Neural cell (in vitro differentiated cells): Measurements from ENCODE around the gene ALK. TPM values are rescaled to one million over a fixed set of nuclear protein-coding genes. Genes with fewer than 3 reads are reported as not detected.

Source experiments
- H2AFZ ChIP-seq: fragments of 200-600, 300-800 bp; sonication (generic), shearing (Covaris generic); 2 replicates; pipeline ENCODE4 v1.6.0; 2014; ENCODE audit warnings: low read depth, mild to moderate bottlenecking, antibody characterized with exemption, low read length, moderate library complexity
- H3F3A ChIP-seq: fragments of 200-600 bp; shearing (Covaris generic); 2 replicates; pipeline ENCODE4 v1.6.1; 2016; ENCODE audit warnings: mild to moderate bottlenecking, moderate library complexity, mixed read lengths, antibody characterized with exemption, low read length; ENCODE audit not compliant: insufficient read depth, poor library complexity, severe bottlenecking
- H3K27ac ChIP-seq: fragments of 200-600, 300-800 bp; sonication (generic), shearing (Covaris generic); 2 replicates; pipeline ENCODE4 v1.5.1; 2014; ENCODE audit warnings: mild to moderate bottlenecking, low read length, moderate library complexity
- H3K27me3 ChIP-seq: fragments of 300-800, 200-600 bp; sonication (generic), shearing (Covaris generic); 2 replicates; pipeline ENCODE4 v1.6.0; 2014; ENCODE audit warnings: mild to moderate bottlenecking, low read depth, low read length, moderate library complexity; ENCODE audit not compliant: insufficient read depth
- H3K36me3 ChIP-seq: fragments of 300-800, 200-600 bp; sonication (generic), shearing (Covaris generic); 2 replicates; pipeline ENCODE4 v1.5.1; 2014; ENCODE audit warnings: mild to moderate bottlenecking, antibody characterized with exemption, low read length, moderate library complexity; ENCODE audit not compliant: insufficient read depth
- H3K4me2 ChIP-seq: fragments of 300-800, 200-600 bp; sonication (generic), shearing (Covaris generic); 2 replicates; pipeline ENCODE4 v1.6.0; 2014; ENCODE audit warnings: mild to moderate bottlenecking, low read length
- H3K4me3 ChIP-seq: fragments of 300-800, 200-600 bp; sonication (generic), shearing (Covaris generic); 2 replicates; pipeline ENCODE4 v1.5.1; 2014; ENCODE audit warnings: mild to moderate bottlenecking, low read length, moderate library complexity
- H3K79me2 ChIP-seq: fragments of 200-600 bp; shearing (Covaris generic); replicated peaks from 2 replicates; pipeline ENCODE4 v1.6.0; 2014; ENCODE audit warnings: mild to moderate bottlenecking, low read length, moderate library complexity; ENCODE audit not compliant: insufficient read depth
- H3K9ac ChIP-seq: fragments of 300-800, 200-600 bp; sonication (generic), shearing (Covaris generic); 2 replicates; pipeline ENCODE4 v1.6.1; 2016; ENCODE audit warnings: mild to moderate bottlenecking, low read length, mixed read lengths
- H3K9me2 ChIP-seq: fragments of 200-600 bp; shearing (Covaris generic); 2 replicates; pipeline ENCODE4 v1.6.1; 2016; ENCODE audit warnings: mild to moderate bottlenecking, low read length, mixed read lengths; ENCODE audit not compliant: insufficient read depth
- H3K9me3 ChIP-seq: fragments of 200-600, 300-800 bp; sonication (generic), shearing (Covaris generic); 2 replicates; pipeline ENCODE4 v1.6.1; 2016; ENCODE audit warnings: mild to moderate bottlenecking, mixed run types, low read length, moderate library complexity, mixed read lengths
- H4K20me1 ChIP-seq: fragments of 200-600 bp; shearing (Covaris generic); 2 replicates; pipeline ENCODE4 v1.6.1; 2016; ENCODE audit warnings: mild to moderate bottlenecking, mixed run types; ENCODE audit not compliant: insufficient read depth
- CTCF ChIP-seq: fragments of 450-650 bp; IDR thresholded peaks from 2 replicates; pipeline ENCODE4 v1.5.1; 2014; ENCODE audit warnings: antibody characterized with exemption, mild to moderate bottlenecking, moderate library complexity; ENCODE audit not compliant: poor library complexity, severe bottlenecking
- EP300 ChIP-seq: fragments of 450-650 bp; conservative IDR thresholded peaks from 2 replicates; pipeline ENCODE4 v1.6.1; 2014; ENCODE audit warnings: antibody characterized with exemption, mild to moderate bottlenecking, moderate library complexity; ENCODE audit not compliant: poor library complexity, severe bottlenecking
- EZH2 ChIP-seq: fragments of 200-600, 300-800 bp; shearing (Covaris generic), sonication (generic); IDR thresholded peaks from 2 replicates; pipeline ENCODE4 v1.6.1; 2014; ENCODE audit warnings: antibody characterized with exemption, low read length, borderline replicate concordance, mild to moderate bottlenecking; ENCODE audit not compliant: insufficient read depth, poor library complexity, severe bottlenecking
- MXI1 ChIP-seq: fragments of 450-650 bp; conservative IDR thresholded peaks from 2 replicates; pipeline ENCODE4 v1.6.1; 2014; ENCODE audit warnings: antibody characterized with exemption, mild to moderate bottlenecking; ENCODE audit not compliant: poor library complexity, severe bottlenecking
- POLR2AphosphoS5 ChIP-seq: IDR thresholded peaks from 2 replicates; pipeline ENCODE4 v1.6.1; 2012
- RAD21 ChIP-seq: fragments of 450-650 bp; conservative IDR thresholded peaks from 2 replicates; pipeline ENCODE4 v1.6.1; 2014; ENCODE audit warnings: antibody characterized with exemption, mild to moderate bottlenecking, moderate library complexity
- REST ChIP-seq: IDR thresholded peaks from 2 replicates; pipeline ENCODE4 v1.6.1; 2012; ENCODE audit warnings: borderline replicate concordance
- SMC3 ChIP-seq: fragments of 450-650 bp; conservative IDR thresholded peaks from 2 replicates; pipeline ENCODE4 v1.6.1; 2014; ENCODE audit warnings: antibody characterized with exemption, mild to moderate bottlenecking, moderate library complexity; ENCODE audit not compliant: poor library complexity
- TAF1 ChIP-seq: IDR thresholded peaks from 2 replicates; pipeline ENCODE4 v1.6.1; 2012; ENCODE audit warnings: low read depth
- polyA plus RNA-seq: library from polyadenylated mRNA; depleted of rRNA; stranded (reverse); fragments of >200 nt; gene quantifications from 2 replicates; pipeline ENCODE4 v1.2.3, GENCODE V29; 2014

ALK gene
- polyA plus RNA-seq, 1 donor from 2014 or later: 7.1 TPM

GRCh38 chr2:29878898-29879297 is 42.5 kb downstream of the ALK start:
- Histone ChIP-seq H3K27me3 (no peaks in the 10 kb centered on the region), H3F3A (no peaks in the 10 kb centered on the region), H3K9me3 (no peaks in the 10 kb centered on the region), H3K4me2 (no peak overlapping the region), H3K9ac (no peak overlapping the region), H3K36me3 (no peaks in the 10 kb centered on the region), H3K9me2 (no peaks in the 10 kb centered on the region), H4K20me1 (no peaks in the 10 kb centered on the region), H3K27ac (no peak overlapping the region), H3K79me2 (no peaks in the 10 kb centered on the region), H3K4me3 (no peak overlapping the region), H2AFZ (no peak overlapping the region)
- TF ChIP-seq MXI1: no peak
- TF ChIP-seq RAD21: no peak
- TF ChIP-seq EZH2: no peak
- no peak for TF ChIP-seq EP300
- TF ChIP-seq SMC3: no peak
- TF ChIP-seq POLR2AphosphoS5: no peak
- TF ChIP-seq CTCF: no peak
- TF ChIP-seq REST: no peak
- no peak for TF ChIP-seq TAF1

- no peak overlapping the region for H3K9ac ChIP-seq
- H3K27ac ChIP-seq: no peak overlapping the region
- H3K9me2 ChIP-seq: no peaks in the 10 kb centered on the region
- no peak overlapping the region for H2AFZ ChIP-seq
- no peaks in the 10 kb centered on the region for H4K20me1 ChIP-seq
- no peak overlapping the region for H3K4me3 ChIP-seq
- H3K36me3 ChIP-seq: no peaks in the 10 kb centered on the region
- TF ChIP-seq EP300: no peak
- no peak for TF ChIP-seq SMC3
- TF ChIP-seq CTCF: no peak
- TF ChIP-seq EZH2: no peak
- no peak for TF ChIP-seq MXI1
- TF ChIP-seq POLR2AphosphoS5: no peak
- TF ChIP-seq TAF1: no peak
- no peak for TF ChIP-seq REST
- TF ChIP-seq RAD21: no peak
- H3K9me3 ChIP-seq: no peaks in the 10 kb centered on the region
- no peaks in the 10 kb centered on the region for H3K79me2 ChIP-seq
- H3K27me3 ChIP-seq: no peaks in the 10 kb centered on the region
- H3F3A ChIP-seq: no peaks in the 10 kb centered on the region
- no peak overlapping the region for H3K4me2 ChIP-seq
Measured at GRCh38 chr2:29876374-29876773, 45.0 kb downstream of the ALK start.
